ENCODE data around the gene QPCT. TPM values are rescaled to one million over a fixed set of nuclear protein-coding genes. Genes with fewer than 3 reads are reported as not detected.

QPCT gene
- total RNA-seq, 2 donors from 2014 or later: 1.3 to 3.4 TPM

DNA sequence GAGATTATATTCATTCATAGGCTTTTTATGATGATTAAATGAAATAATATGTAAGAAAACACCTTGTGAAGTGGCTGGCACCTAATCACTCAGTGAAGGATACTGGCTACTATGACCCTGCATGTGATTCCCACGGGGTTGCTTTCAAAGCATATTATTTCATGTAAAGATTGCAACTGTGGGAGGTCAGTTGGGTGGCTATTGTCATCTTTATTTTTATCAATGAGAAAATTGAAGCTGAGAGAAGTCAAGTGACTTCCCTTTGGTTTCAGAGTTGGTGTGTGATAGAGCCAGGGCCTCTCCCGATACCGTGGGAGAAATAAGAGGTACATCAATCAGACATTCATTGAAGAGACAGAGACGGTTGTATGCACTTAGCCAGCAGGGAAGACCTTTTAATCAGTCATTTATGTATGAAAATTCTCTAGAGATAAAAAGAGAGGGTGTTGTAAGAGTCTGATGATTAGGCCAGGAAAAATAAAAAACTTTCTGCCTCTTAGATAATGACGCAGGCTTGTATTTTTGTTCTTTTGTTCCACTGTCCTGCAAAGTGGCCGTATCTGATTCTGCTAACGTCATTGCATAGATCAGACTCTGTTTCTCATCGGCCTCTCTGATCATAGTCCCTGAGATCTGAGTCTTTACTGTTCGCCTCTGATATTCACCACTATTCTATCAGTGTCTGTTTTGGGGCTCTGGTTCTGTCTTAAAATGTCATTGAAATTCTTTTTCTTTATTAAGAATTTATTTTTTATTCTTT lies 50.5 kb downstream of the QPCT start:
- H3K4me1 ChIP-seq: no peaks in the 10 kb centered on the region
- TF ChIP-seq, protein P1, sequence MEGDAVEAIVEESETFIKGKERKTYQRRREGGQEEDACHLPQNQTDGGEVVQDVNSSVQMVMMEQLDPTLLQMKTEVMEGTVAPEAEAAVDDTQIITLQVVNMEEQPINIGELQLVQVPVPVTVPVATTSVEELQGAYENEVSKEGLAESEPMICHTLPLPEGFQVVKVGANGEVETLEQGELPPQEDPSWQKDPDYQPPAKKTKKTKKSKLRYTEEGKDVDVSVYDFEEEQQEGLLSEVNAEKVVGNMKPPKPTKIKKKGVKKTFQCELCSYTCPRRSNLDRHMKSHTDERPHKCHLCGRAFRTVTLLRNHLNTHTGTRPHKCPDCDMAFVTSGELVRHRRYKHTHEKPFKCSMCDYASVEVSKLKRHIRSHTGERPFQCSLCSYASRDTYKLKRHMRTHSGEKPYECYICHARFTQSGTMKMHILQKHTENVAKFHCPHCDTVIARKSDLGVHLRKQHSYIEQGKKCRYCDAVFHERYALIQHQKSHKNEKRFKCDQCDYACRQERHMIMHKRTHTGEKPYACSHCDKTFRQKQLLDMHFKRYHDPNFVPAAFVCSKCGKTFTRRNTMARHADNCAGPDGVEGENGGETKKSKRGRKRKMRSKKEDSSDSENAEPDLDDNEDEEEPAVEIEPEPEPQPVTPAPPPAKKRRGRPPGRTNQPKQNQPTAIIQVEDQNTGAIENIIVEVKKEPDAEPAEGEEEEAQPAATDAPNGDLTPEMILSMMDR (IDR thresholded peaks at IDR 0.05): no peak
- no peak for TF ChIP-seq POLR2A (IDR thresholded peaks at IDR 0.05)
- no peak overlapping the region for H3K4me3 ChIP-seq
- 57 to 60% methylated on average over 9 of the region's 9 CpGs for WGBS, 2 donors
- H3K27me3 ChIP-seq: no peaks in the 10 kb centered on the region
- intact Hi-C loops (cut with DNase I): no loop called here
- no peak for ATAC-seq
- no peaks in the 10 kb centered on the region for H3K9me3 ChIP-seq
- no peak overlapping the region for H3K27ac ChIP-seq
- H3K36me3 ChIP-seq (replicated peaks in 1 of 2; ENCODE audit: insufficient read depth in 1 of 2, low read depth in 2 of 2): no peaks in the 10 kb centered on the region
- no peak for DNase-seq

DNA sequence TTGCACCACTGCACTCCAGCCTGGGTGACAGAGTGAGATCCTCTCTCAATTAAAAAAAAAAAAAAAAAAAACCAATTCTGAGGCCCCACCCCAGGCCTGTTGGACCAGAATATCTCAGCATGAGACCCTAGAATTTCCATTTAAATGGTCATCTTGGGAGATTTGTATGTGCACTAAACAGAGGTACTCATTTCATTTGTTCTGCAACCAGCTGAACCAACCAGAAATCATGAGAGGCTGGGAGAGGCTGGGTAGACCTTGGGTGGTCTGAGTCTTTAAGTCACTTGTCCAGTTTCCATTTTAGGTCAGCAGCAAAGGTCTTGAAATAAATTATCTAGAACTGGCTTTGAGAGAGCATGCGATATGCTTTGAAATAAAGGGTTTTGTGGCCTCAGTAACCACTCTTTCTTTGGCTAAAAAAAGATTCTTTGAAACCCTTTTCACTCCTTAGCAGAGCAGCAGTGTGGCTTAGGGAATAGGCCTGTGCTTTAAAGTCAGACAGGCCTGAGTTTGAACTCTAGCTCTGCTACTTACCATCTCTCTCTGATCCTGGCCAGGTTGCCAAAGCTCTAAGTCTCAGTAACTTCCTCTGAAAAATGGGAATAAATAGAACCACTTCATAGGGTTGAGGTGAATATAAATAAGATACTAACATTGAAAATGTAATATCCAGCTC lies 52.6 kb downstream of the QPCT start:
- no peak for ATAC-seq
- Histone ChIP-seq H3K36me3 (replicated peaks in 1 of 2; ENCODE audit: insufficient read depth in 1 of 2, low read depth in 2 of 2) (no peaks in the 10 kb centered on the region), H3K27ac (no peak overlapping the region), H3K9me3 (no peaks in the 10 kb centered on the region), H3K4me1 (no peaks in the 10 kb centered on the region), H3K4me3 (no peak overlapping the region), H3K27me3 (no peaks in the 10 kb centered on the region)
- intact Hi-C loops (cut with DNase I): no loop called here
- 95 to 100% methylated on average over 1 of the region's 1 CpG for WGBS, 2 donors
- DNase-seq: no peak
- TF ChIP-seq, protein P1 (IDR thresholded peaks at IDR 0.05): no peak
- no peak for TF ChIP-seq POLR2A (IDR thresholded peaks at IDR 0.05)

DNA sequence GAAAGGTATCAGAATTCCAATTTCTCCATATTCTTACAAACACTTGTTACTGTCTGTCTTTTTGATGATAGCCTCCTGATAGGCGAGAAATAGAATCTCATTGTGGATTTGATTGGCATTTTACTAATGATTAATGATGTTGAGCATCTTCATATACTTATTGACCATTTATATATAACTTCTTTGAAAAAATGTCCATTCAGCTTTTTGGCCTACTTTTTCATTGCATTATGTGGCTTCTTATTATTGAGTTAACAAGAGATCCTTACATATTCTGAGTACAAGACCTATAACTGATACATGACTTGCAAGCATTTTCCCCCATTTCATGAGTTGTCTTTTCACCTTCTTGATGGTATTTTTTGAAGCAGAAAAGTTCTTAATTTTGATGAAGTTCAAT lies 54.6 kb downstream of the QPCT start:
- Histone ChIP-seq H3K36me3 (replicated peaks in 1 of 2; ENCODE audit: insufficient read depth in 1 of 2, low read depth in 2 of 2) (no peaks in the 10 kb centered on the region), H3K4me3 (no peak overlapping the region), H3K27ac (no peak overlapping the region), H3K9me3 (no peaks in the 10 kb centered on the region), H3K4me1 (no peaks in the 10 kb centered on the region), H3K27me3 (no peaks in the 10 kb centered on the region)
- ATAC-seq: no peak
- WGBS, 2 donors: 93 to 96% methylated on average over 1 of the region's 1 CpG
- intact Hi-C loops (cut with DNase I): no loop called here
- no peak for DNase-seq
- TF ChIP-seq, protein P1 (IDR thresholded peaks at IDR 0.05): no peak
- TF ChIP-seq POLR2A (IDR thresholded peaks at IDR 0.05): no peak

DNA sequence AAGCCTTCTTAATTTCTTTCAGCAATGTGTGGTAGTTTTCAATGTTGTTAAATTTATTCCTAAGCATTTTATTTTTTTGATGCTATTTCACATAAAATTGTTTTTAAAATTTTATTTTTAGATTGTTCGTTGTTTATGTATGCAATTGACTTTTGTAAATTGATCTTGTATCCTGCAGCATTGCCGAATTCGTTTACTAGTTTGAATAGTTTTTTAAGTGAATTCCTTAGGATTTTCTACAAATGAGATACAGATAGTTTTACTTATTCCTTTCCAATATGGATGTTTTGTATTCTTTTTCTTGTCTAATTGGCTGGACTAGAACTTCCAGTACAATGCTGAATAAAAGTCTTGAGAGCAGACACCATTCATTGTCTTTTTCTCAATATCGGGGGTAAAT lies 55.6 kb downstream of the QPCT start:
- Histone ChIP-seq H3K27me3 (no peaks in the 10 kb centered on the region), H3K36me3 (replicated peaks in 1 of 2; ENCODE audit: insufficient read depth in 1 of 2, low read depth in 2 of 2) (no peaks in the 10 kb centered on the region), H3K4me3 (no peak overlapping the region), H3K27ac (no peak overlapping the region), H3K4me1 (no peaks in the 10 kb centered on the region), H3K9me3 (no peaks in the 10 kb centered on the region)
- TF ChIP-seq POLR2A (IDR thresholded peaks at IDR 0.05): no peak
- WGBS, 2 donors: 88 to 95% methylated on average over 4 of the region's 4 CpGs
- ATAC-seq: no peak
- intact Hi-C loops (cut with DNase I): no loop called here
- DNase-seq: no peak

DNA sequence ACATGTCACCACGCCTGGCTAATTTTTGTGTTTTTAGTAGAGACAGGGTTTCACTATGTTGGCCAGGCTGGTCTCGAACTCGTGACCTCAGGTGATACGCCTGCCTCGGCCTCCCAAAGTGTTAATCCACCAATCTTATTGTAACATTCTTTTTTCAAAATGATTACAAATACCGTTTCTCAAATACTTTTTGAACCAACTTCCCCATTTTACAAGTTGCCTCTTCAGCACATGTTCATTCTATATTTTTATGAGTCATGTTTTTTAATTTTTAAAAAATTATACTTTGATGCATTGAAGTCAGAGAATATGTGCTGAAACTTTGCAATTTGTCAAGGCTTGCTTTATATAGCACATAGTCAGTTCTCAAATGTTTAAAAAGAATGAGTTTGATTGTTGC lies 58.2 kb downstream of the QPCT start:
- no peak for ATAC-seq
- TF ChIP-seq, protein P1 (IDR thresholded peaks at IDR 0.05): no peak
- TF ChIP-seq POLR2A (IDR thresholded peaks at IDR 0.05): no peak
- intact Hi-C loops (cut with DNase I): no loop called here
- DNase-seq: no peak
- no peaks in the 10 kb centered on the region for H3K27me3 ChIP-seq
- no peaks in the 10 kb centered on the region for H3K4me1 ChIP-seq
- no peaks in the 10 kb centered on the region for H3K36me3 ChIP-seq (replicated peaks in 1 of 2; ENCODE audit: insufficient read depth in 1 of 2, low read depth in 2 of 2)
- no peaks in the 10 kb centered on the region for H3K9me3 ChIP-seq
- H3K4me3 ChIP-seq: no peak overlapping the region
- no peak overlapping the region for H3K27ac ChIP-seq
- 71 to 83% methylated on average over 6 of the region's 6 CpGs for WGBS, 2 donors
